Activated naive CD4-positive, alpha-beta T cell treated with anti-CD3 and anti-CD28 coated beads for 36 hours (primary cell): ENCODE results near the gene SPDEF. TPM values are rescaled to one million over a fixed set of nuclear protein-coding genes. Genes with fewer than 3 reads are reported as not detected.

Experiments used
- CTCF ChIA-PET: fragments of 350-600 bp; sonication (Branson Sonifier 250); formaldehyde crosslinking; loops from one replicate; lab custom pipeline; 2021; ENCODE audit warnings: antibody characterized with exemption; lab: Charles Lee
- DNase-seq: peaks from one replicate; pipeline ENCODE4 v3.0.0-alpha.2; 2020
- H3K27ac Mint-ChIP-seq: one replicate; pipeline ENCODE4 v1.8.0; 2021; ENCODE audit warnings: mild to moderate bottlenecking, mixed read lengths
- H3K27me3 Mint-ChIP-seq: one replicate; pipeline ENCODE4 v1.8.0; 2021; ENCODE audit warnings: low read depth, mixed read lengths
- H3K36me3 Mint-ChIP-seq: one replicate; pipeline ENCODE4 v1.8.0; 2021; ENCODE audit warnings: low read depth, mixed read lengths
- H3K4me1 Mint-ChIP-seq: one replicate; pipeline ENCODE4 v1.8.0; 2021; ENCODE audit warnings: low read depth, mixed read lengths
- H3K4me3 Mint-ChIP-seq: one replicate; pipeline ENCODE4 v1.8.0; 2021; ENCODE audit warnings: mild to moderate bottlenecking, moderate library complexity, mixed read lengths
- H3K9me3 Mint-ChIP-seq: one replicate; pipeline ENCODE4 v1.8.0; 2021; ENCODE audit warnings: mixed read lengths
- intact Hi-C: fragments of 100-400 bp; cut with micrococcal nuclease; formaldehyde crosslinking; loops from one replicate; pipeline ENCODE4 v1.15.1; 2023
- total RNA-seq, 2 experiments: library from RNA; stranded (reverse); gene quantifications; one replicate each; pipeline ENCODE4 v1.2.3, GENCODE V29; 2021

Gene SPDEF
- total RNA-seq, 2 experiments from 2014 or later = 0.24 to 0.35 TPM

GRCh38 chr6:34546551-34547321 is 9.4 kb downstream of the SPDEF start:
- Mint-ChIP-seq H3K27ac (no peak overlapping the region), H3K4me1 (no peaks in the 10 kb centered on the region), H3K9me3 (no peaks in the 10 kb centered on the region), H3K4me3 (no peak overlapping the region), H3K36me3 (no peaks in the 10 kb centered on the region), H3K27me3 (no peaks in the 10 kb centered on the region)
- DNase-seq = no peak
- intact Hi-C loops = loop anchor here (10.0 kb wide), 1 partner anchor 902 kb away; no protein-coding TSS in a partner anchor
- CTCF ChIA-PET = no interaction called here

GRCh38 chr6:34544776-34545471 is 11.2 kb downstream of the SPDEF start:
- H3K27me3 Mint-ChIP-seq = no peaks in the 10 kb centered on the region
- no peak overlapping the region for H3K27ac Mint-ChIP-seq
- intact Hi-C loops = loop anchor here (10.0 kb wide), 1 partner anchor 900 kb away; no protein-coding TSS in a partner anchor
- CTCF ChIA-PET = no interaction called here
- no peaks in the 10 kb centered on the region for H3K36me3 Mint-ChIP-seq
- H3K9me3 Mint-ChIP-seq = no peaks in the 10 kb centered on the region
- H3K4me1 Mint-ChIP-seq = no peaks in the 10 kb centered on the region
- no peak overlapping the region for H3K4me3 Mint-ChIP-seq
- no peak for DNase-seq

GRCh38 chr6:34544052-34544604 is 12.0 kb downstream of the SPDEF start:
- Mint-ChIP-seq H3K27ac (no peak overlapping the region), H3K4me1 (no peaks in the 10 kb centered on the region), H3K4me3 (no peak overlapping the region), H3K36me3 (no peaks in the 10 kb centered on the region), H3K9me3 (no peaks in the 10 kb centered on the region), H3K27me3 (no peaks in the 10 kb centered on the region)
- intact Hi-C loops = loop anchor here (10.0 kb wide), 1 partner anchor 899 kb away; no protein-coding TSS in a partner anchor
- DNase-seq = no peak
- CTCF ChIA-PET = no interaction called here

- Mint-ChIP-seq H3K27ac (no peak overlapping the region), H3K9me3 (no peaks in the 10 kb centered on the region), H3K4me3 (no peak overlapping the region), H3K27me3 (no peaks in the 10 kb centered on the region), H3K4me1 (no peaks in the 10 kb centered on the region), H3K36me3 (no peaks in the 10 kb centered on the region)
- intact Hi-C loops = loop anchor here (10.0 kb wide), 1 partner anchor 899 kb away; no protein-coding TSS in a partner anchor
- DNase-seq = no peak
- CTCF ChIA-PET = no interaction called here
These were observed 12.7 kb downstream of the SPDEF start for GRCh38 chr6:34543421-34543820.

- Mint-ChIP-seq H3K4me1 (no peaks in the 10 kb centered on the region), H3K27me3 (no peaks in the 10 kb centered on the region), H3K4me3 (no peak overlapping the region), H3K27ac (no peak overlapping the region), H3K36me3 (no peaks in the 10 kb centered on the region), H3K9me3 (no peaks in the 10 kb centered on the region)
- intact Hi-C loops = loop anchor here (10.0 kb wide), 1 partner anchor 896 kb away; no protein-coding TSS in a partner anchor
- no peak for DNase-seq
- CTCF ChIA-PET = no interaction called here
These were observed 15.3 kb downstream of the SPDEF start for GRCh38 chr6:34540841-34541240.

GRCh38 chr6:34540222-34540621 is 15.9 kb downstream of the SPDEF start:
- no peaks in the 10 kb centered on the region for H3K27me3 Mint-ChIP-seq
- CTCF ChIA-PET = no interaction called here
- H3K4me1 Mint-ChIP-seq = no peaks in the 10 kb centered on the region
- intact Hi-C loops = loop anchor here (10.0 kb wide), 1 partner anchor 895 kb away; no protein-coding TSS in a partner anchor
- no peaks in the 10 kb centered on the region for H3K36me3 Mint-ChIP-seq
- H3K4me3 Mint-ChIP-seq = no peak overlapping the region
- no peak overlapping the region for H3K27ac Mint-ChIP-seq
- no peak for DNase-seq
- H3K9me3 Mint-ChIP-seq = no peaks in the 10 kb centered on the region

GRCh38 chr6:34539181-34539580 is 16.9 kb downstream of the SPDEF start:
- Mint-ChIP-seq H3K9me3 (no peaks in the 10 kb centered on the region), H3K4me3 (no peak overlapping the region), H3K27me3 (no peaks in the 10 kb centered on the region), H3K36me3 (no peaks in the 10 kb centered on the region), H3K27ac (no peak overlapping the region), H3K4me1 (no peaks in the 10 kb centered on the region)
- CTCF ChIA-PET = no interaction called here
- intact Hi-C loops = no loop called here
- no peak for DNase-seq

GRCh38 chr6:34538581-34538980 is 17.5 kb downstream of the SPDEF start:
- no peaks in the 10 kb centered on the region for H3K4me1 Mint-ChIP-seq
- no peaks in the 10 kb centered on the region for H3K9me3 Mint-ChIP-seq
- DNase-seq = no peak
- intact Hi-C loops = no loop called here
- CTCF ChIA-PET = no interaction called here
- H3K36me3 Mint-ChIP-seq = no peaks in the 10 kb centered on the region
- no peak overlapping the region for H3K27ac Mint-ChIP-seq
- no peaks in the 10 kb centered on the region for H3K27me3 Mint-ChIP-seq
- no peak overlapping the region for H3K4me3 Mint-ChIP-seq

- H3K27ac Mint-ChIP-seq = no peak overlapping the region
- no peaks in the 10 kb centered on the region for H3K4me1 Mint-ChIP-seq
- intact Hi-C loops = no loop called here
- no peaks in the 10 kb centered on the region for H3K9me3 Mint-ChIP-seq
- no peak for DNase-seq
- CTCF ChIA-PET = no interaction called here
- no peak overlapping the region for H3K4me3 Mint-ChIP-seq
- H3K27me3 Mint-ChIP-seq = no peaks in the 10 kb centered on the region
- H3K36me3 Mint-ChIP-seq = no peaks in the 10 kb centered on the region
These were observed 18.1 kb downstream of the SPDEF start for GRCh38 chr6:34537922-34538550.

GRCh38 chr6:34536959-34537848 is 18.9 kb downstream of the SPDEF start:
- H3K27ac Mint-ChIP-seq = no peak overlapping the region
- no peak for DNase-seq
- H3K4me1 Mint-ChIP-seq = no peaks in the 10 kb centered on the region
- intact Hi-C loops = no loop called here
- no peak overlapping the region for H3K4me3 Mint-ChIP-seq
- CTCF ChIA-PET = no interaction called here
- no peaks in the 10 kb centered on the region for H3K9me3 Mint-ChIP-seq
- no peaks in the 10 kb centered on the region for H3K27me3 Mint-ChIP-seq
- no peaks in the 10 kb centered on the region for H3K36me3 Mint-ChIP-seq

- intact Hi-C loops = no loop called here
- CTCF ChIA-PET = no interaction called here
- no peaks in the 10 kb centered on the region for H3K27me3 Mint-ChIP-seq
These were observed 19.7 kb downstream of the SPDEF start for GRCh38 chr6:34536251-34536958.

More at GRCh38 chr6:34536251-34536958, 19.7 kb downstream of the SPDEF start:
- no peaks in the 10 kb centered on the region for H3K9me3 Mint-ChIP-seq
- H3K4me1 Mint-ChIP-seq = no peaks in the 10 kb centered on the region
- DNase-seq = no peak
- H3K36me3 Mint-ChIP-seq = no peaks in the 10 kb centered on the region
- no peak overlapping the region for H3K4me3 Mint-ChIP-seq
- H3K27ac Mint-ChIP-seq = no peak overlapping the region
